Measurements from ENCODE around the gene PERM1. TPM values are rescaled to one million over a fixed set of nuclear protein-coding genes. Genes with fewer than 3 reads are reported as not detected.
A peak's percentile ranks its signal among the peaks of the same experiment; 100 is the strongest.
"Not testable (repeated sequence)": the region's sequence is repeated elsewhere in the genome, so short reads cannot be mapped to it uniquely, and the experiment has no call there.

The PERM1 gene
- total RNA-seq, 2 donors from 2014 or later, result not detected

DNA sequence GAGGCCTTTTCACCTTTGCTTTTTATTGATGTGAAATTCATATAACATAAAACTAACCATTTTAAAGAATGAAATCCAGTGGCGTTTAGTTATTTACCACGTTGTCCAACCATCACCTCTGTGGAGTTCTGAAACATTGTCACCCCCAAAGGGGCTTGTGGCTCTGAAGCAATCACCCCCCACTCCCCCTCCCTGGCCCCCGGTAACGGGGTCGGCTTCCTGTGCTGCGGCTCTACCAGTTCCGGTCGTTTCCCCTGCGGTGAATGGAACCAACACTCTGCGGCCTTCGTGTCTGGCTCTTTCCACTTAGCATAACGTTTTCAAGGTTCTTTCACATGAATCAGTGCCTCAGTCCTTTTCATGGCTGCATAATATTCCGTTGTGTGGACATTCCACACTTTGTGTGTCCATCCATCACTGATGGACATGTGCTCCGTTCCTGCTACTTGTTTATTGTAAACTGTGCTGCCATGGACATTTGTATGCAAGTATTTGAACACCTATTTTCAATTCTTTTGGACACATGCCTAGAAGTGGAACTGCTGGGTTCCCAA is 29.6 kb upstream of the PERM1 start:
- Mint-ChIP-seq H3K27ac (no peak overlapping the region), H3K4me1 (peaks cover 17% of the 10 kb centered on the region), H3K9me3 (no peaks in the 10 kb centered on the region), H3K36me3 (ENCODE audit: low read depth) (no peaks in the 10 kb centered on the region), H3K4me3 (no peak overlapping the region), H3K27me3 (ENCODE audit: insufficient read depth) (peaks cover 29% of the 10 kb centered on the region)
- Histone ChIP-seq H3K9me3 (ENCODE audit: control insufficient read depth, low read length) (no peaks in the 10 kb centered on the region), H3K27me3 (ENCODE audit: control insufficient read depth, insufficient read depth, low read length, poor library complexity, severe bottlenecking) (no peaks in the 10 kb centered on the region), H3K4me1 (ENCODE audit: control insufficient read depth, insufficient read depth, low read length) (peaks cover 1% of the 10 kb centered on the region), H3K4me3 (ENCODE audit: low read length) (no peak overlapping the region), H3K36me3 (ENCODE audit: control insufficient read depth, insufficient read depth, low read length) (no peaks in the 10 kb centered on the region), H3K9ac (ENCODE audit: extremely low read depth, low read length, poor library complexity, severe bottlenecking) (no peak overlapping the region), H3K27ac (ENCODE audit: low read depth, low read length) (no peak overlapping the region)
- TF ChIP-seq CTCF (conservative IDR thresholded peaks at IDR 0.05), result no peak
- 85 to 89% methylated on average over 13 to 14 of the region's 14 CpGs for WGBS, 2 experiments (ENCODE audit: insufficient coverage in 1 of 2, insufficient read length in 1 of 2)
- peak; percentile 25 for DNase-seq

- H3K27ac ChIP-seq (ENCODE audit: low read depth, low read length); H3K9me3 ChIP-seq (ENCODE audit: control insufficient read depth, low read length); H3K4me3 Mint-ChIP-seq; DNase-seq; H3K36me3 Mint-ChIP-seq (ENCODE audit: low read depth); H3K9ac ChIP-seq (ENCODE audit: extremely low read depth, low read length, poor library complexity, severe bottlenecking); H3K9me3 Mint-ChIP-seq; H3K27ac Mint-ChIP-seq; H3K36me3 ChIP-seq (ENCODE audit: control insufficient read depth, insufficient read depth, low read length); H3K4me3 ChIP-seq (ENCODE audit: low read length); H3K27me3 ChIP-seq (ENCODE audit: control insufficient read depth, insufficient read depth, low read length, poor library complexity, severe bottlenecking): not testable (repeated sequence)
- WGBS, 2 experiments (ENCODE audit: insufficient coverage in 1 of 2, insufficient read length in 1 of 2), result 98% methylated on average over 6 to 7 of the region's 8 CpGs
- Mint-ChIP-seq H3K4me1 (peaks cover 27% of the 10 kb centered on the region), H3K27me3 (ENCODE audit: insufficient read depth) (peaks cover 29% of the 10 kb centered on the region)
- H3K4me1 ChIP-seq (ENCODE audit: control insufficient read depth, insufficient read depth, low read length), result peaks cover 14% of the 10 kb centered on the region
Observed at GRCh38 chr1:1010131-1010530, 28.2 kb upstream of the PERM1 start.

DNA sequence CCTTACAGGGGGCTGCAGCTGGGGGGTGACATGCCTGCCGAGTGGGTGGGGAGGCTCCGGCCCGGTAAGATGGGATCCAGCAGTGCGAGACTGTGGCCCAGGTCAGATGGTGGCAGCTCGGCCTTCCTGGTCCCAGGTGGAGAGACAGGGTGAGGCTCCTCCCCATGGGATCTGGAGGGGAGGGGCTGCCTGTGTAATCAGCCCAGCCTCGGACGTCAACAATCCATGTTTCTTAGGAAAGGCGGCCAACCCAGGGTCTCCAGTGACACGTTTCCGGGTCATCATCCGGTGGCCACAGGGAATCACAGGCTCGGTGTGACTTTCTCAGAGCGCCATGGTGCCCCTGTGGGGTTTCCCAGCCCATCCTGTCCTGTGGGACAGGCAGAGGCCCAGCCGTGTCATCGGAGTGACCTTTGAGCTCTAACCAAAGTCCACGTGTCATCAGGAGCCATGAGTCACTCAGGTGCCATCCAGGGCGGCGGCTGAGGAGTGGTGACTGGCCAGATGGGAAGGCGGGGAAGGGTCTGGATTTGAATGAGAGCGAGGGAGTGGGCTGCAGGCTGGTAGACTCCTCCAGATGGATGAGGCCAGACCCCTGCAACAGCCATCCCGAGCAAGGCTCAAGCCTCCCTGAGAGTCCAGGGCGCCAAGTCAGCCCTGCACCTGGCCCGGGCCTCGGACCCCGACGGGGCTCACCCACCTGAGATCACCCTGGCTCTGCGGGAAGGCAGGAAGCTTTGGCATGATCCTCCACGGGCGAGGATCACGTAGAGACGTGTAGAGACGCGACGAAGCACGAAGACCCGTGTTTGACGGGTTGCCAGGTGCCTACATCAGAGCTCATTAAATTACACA is 24.6 kb upstream of the PERM1 start:
- H3K36me3 Mint-ChIP-seq (ENCODE audit: low read depth), result no peaks in the 10 kb centered on the region
- H3K4me1 Mint-ChIP-seq, result peaks cover 29% of the 10 kb centered on the region
- H3K27ac ChIP-seq (ENCODE audit: low read depth, low read length), result no peak overlapping the region
- H3K4me1 ChIP-seq (ENCODE audit: control insufficient read depth, insufficient read depth, low read length), result peaks cover 27% of the 10 kb centered on the region
- no peak overlapping the region for H3K4me3 ChIP-seq (ENCODE audit: low read length)
- peak overlapping the region; percentile 26 for H3K4me3 Mint-ChIP-seq
- no peaks in the 10 kb centered on the region for H3K27me3 ChIP-seq (ENCODE audit: control insufficient read depth, insufficient read depth, low read length, poor library complexity, severe bottlenecking)
- H3K36me3 ChIP-seq (ENCODE audit: control insufficient read depth, insufficient read depth, low read length), result no peaks in the 10 kb centered on the region
- peaks cover 42% of the 10 kb centered on the region for H3K27me3 Mint-ChIP-seq (ENCODE audit: insufficient read depth)
- DNase-seq, result peak; percentile 71
- no peaks in the 10 kb centered on the region for H3K9me3 ChIP-seq (ENCODE audit: control insufficient read depth, low read length)
- no peak for TF ChIP-seq CTCF (conservative IDR thresholded peaks at IDR 0.05)
- H3K9ac ChIP-seq (ENCODE audit: extremely low read depth, low read length, poor library complexity, severe bottlenecking), result no peak overlapping the region
- whole genome bisulfite sequencing, 2 experiments (ENCODE audit: insufficient coverage in 1 of 2, insufficient read length in 1 of 2), result 89 to 91% methylated on average over 35 to 37 of the region's 37 CpGs
- H3K9me3 Mint-ChIP-seq, result no peaks in the 10 kb centered on the region
- peak overlapping the region; percentile 64 for H3K27ac Mint-ChIP-seq
